Smooth muscle cell of bladder (primary cell): Measurements from ENCODE around the gene TEDC2. TPM values are rescaled to one million over a fixed set of nuclear protein-coding genes. Genes with fewer than 3 reads are reported as not detected.

Source experiments
- total RNA-seq: library from RNA; depleted of rRNA; stranded (reverse); fragments of >200 nt; gene quantifications from 2 replicates; pipeline ENCODE4 v1.2.3, GENCODE V29; 2014

TEDC2 gene
- 1.00 and 1.0 TPM in 2 replicates for total RNA-seq

GRCh38 chr16:2459647-2460390 is at the start of gene TEDC2:
TSS of gene TEDC2 (plus strand) at chr16:2460109. CDS start at chr16:2460145, 36 bp downstream.

GRCh38 chr16:2429034-2429770 is 30.7 kb upstream of the TEDC2 start, which contains the start of gene CCNF:
TSS of gene CCNF (plus strand) at chr16:2429447. CDS start at chr16:2429482, 35 bp downstream.

GRCh38 chr16:2471016-2471652 is 11.2 kb downstream of the TEDC2 start, which contains the start of gene NTN3:
TSS of gene NTN3 (plus strand) at chr16:2471297. CDS start at chr16:2471702, 405 bp downstream.

GRCh38 chr16:2474877-2475412 is 15.0 kb downstream of the TEDC2 start, which contains the start of gene TBC1D24:
TSS of gene TBC1D24 (plus strand) at chr16:2475127. CDS start at chr16:2496149, 21,022 bp downstream.

GRCh38 chr16:2513405-2514332 is 53.8 kb downstream of the TEDC2 start, which contains the start of gene ATP6V0C:
TSS of gene ATP6V0C (plus strand) at chr16:2513952. CDS start at chr16:2514104, 152 bp downstream.

Other genes with a start within 250 kb of the TEDC2 start
- gene BRICD5, start 249.2 kb upstream of the TEDC2 start, total RNA-seq: 1.00 and 1.8 TPM in 2 replicates
- gene PGP, start 245.3 kb upstream of the TEDC2 start, total RNA-seq: 5.3 and 7.8 TPM in 2 replicates
- 24.0 and 28.8 TPM in 2 replicates for gene E4F1, start 236.5 kb upstream of the TEDC2 start, total RNA-seq
- gene DNASE1L2, start 223.7 kb upstream of the TEDC2 start, total RNA-seq: 0.43 and 0.65 TPM in 2 replicates
- 24.9 and 33.8 TPM in 2 replicates for gene ECI1, start 208.5 kb upstream of the TEDC2 start, total RNA-seq
- gene RNPS1, start 192.0 kb upstream of the TEDC2 start, total RNA-seq: 33.1 and 44.0 TPM in 2 replicates
- gene ABCA3, start 119.4 kb upstream of the TEDC2 start, total RNA-seq: 0.43 and 0.55 TPM in 2 replicates
- 4.0 and 4.8 TPM in 2 replicates for gene CCNF, start 30.7 kb upstream of the TEDC2 start, total RNA-seq
- gene NTN3, start 11.2 kb downstream of the TEDC2 start, total RNA-seq: 0.43 and 0.74 TPM in 2 replicates
- gene TBC1D24, start 15.0 kb downstream of the TEDC2 start, total RNA-seq: 12.8 and 16.8 TPM in 2 replicates
- gene ATP6V0C, start 53.8 kb downstream of the TEDC2 start, total RNA-seq: 5.1 and 6.6 TPM in 2 replicates
- gene AMDHD2, start 60.3 kb downstream of the TEDC2 start, total RNA-seq: 23.3 and 35.0 TPM in 2 replicates
- gene CEMP1, start 71.3 kb downstream of the TEDC2 start, total RNA-seq: 0.09 TPM in 1 of 2 replicates, not detected in the other
- gene PDPK1, start 77.9 kb downstream of the TEDC2 start, total RNA-seq: 11.9 and 13.5 TPM in 2 replicates
- 16.2 and 18.2 TPM in 2 replicates for gene KCTD5, start 222.4 kb downstream of the TEDC2 start, total RNA-seq